GM18951 (cell line): Measurements from ENCODE around the gene ZNF320.
"Not testable (repeated sequence)": the region's sequence is repeated elsewhere in the genome, so short reads cannot be mapped to it uniquely, and the experiment has no call there.

Experiments
- POLR2A ChIP-seq: IDR thresholded peaks from 4 replicates; pipeline ENCODE4 v1.6.1; 2011; ENCODE audit warnings: mild to moderate bottlenecking; ENCODE audit not compliant: insufficient read length, insufficient read depth; ENCODE audit errors: extremely low read depth
- in situ Hi-C: fragments of 300-500 bp; cut with MboI; formaldehyde crosslinking; loops from one replicate; pipeline ENCODE4 v1.12.0; 2022; ENCODE audit warnings: low sequenced_read_pairs, mixed read lengths, inconsistent platforms; ENCODE audit not compliant: unreplicated experiment

The ZNF320 gene

GRCh38 chr19:52897138-52897935 lies at the start of gene ZNF320:
TSS of gene ZNF320 (minus strand) at chr19:52897635. CDS start at chr19:52890255, 7,380 bp downstream.
- TF ChIP-seq POLR2A = peak; percentile 86
- in situ Hi-C loops = no loop called here

- in situ Hi-C loops = no loop called here
- no peak for TF ChIP-seq POLR2A
These were observed 49.2 kb upstream of the ZNF320 start for GRCh38 chr19:52946322-52947310.

GRCh38 chr19:52945652-52946321 lies 48.4 kb upstream of the ZNF320 start:
- TF ChIP-seq POLR2A = no peak
- in situ Hi-C loops = no loop called here

- in situ Hi-C loops = not testable (repeated sequence)
These were observed 47.5 kb upstream of the ZNF320 start for GRCh38 chr19:52944703-52945493.

- no peak for TF ChIP-seq POLR2A
- in situ Hi-C loops = no loop called here
These were observed 46.6 kb upstream of the ZNF320 start for GRCh38 chr19:52943884-52944643.

GRCh38 chr19:52943134-52943883 lies 45.9 kb upstream of the ZNF320 start:
- in situ Hi-C loops = no loop called here
- no peak for TF ChIP-seq POLR2A

- in situ Hi-C loops = no loop called here
- peak; percentile 88 for TF ChIP-seq POLR2A
These were observed 45.1 kb upstream of the ZNF320 start for GRCh38 chr19:52942386-52943133.

GRCh38 chr19:52941941-52942385 lies 44.5 kb upstream of the ZNF320 start:
- TF ChIP-seq POLR2A = no peak
- in situ Hi-C loops = no loop called here

GRCh38 chr19:52941523-52941922 lies 44.1 kb upstream of the ZNF320 start:
- in situ Hi-C loops = not testable (repeated sequence)

GRCh38 chr19:52940905-52941304 lies 43.5 kb upstream of the ZNF320 start:
- in situ Hi-C loops = not testable (repeated sequence)

- no peak for TF ChIP-seq POLR2A
- in situ Hi-C loops = no loop called here
These were observed 41.3 kb upstream of the ZNF320 start for GRCh38 chr19:52938761-52939160.
